Stimulated activated CD4-positive, alpha-beta T cell treated with anti-CD3 and anti-CD28 coated beads, Interleukin-1b, Interleukin-23, amount 100 ng/mL, for 4 hours (primary cell): Measurements from ENCODE around the gene KNOP1.

Experiments
- DNase-seq, 2 donors: peaks; one replicate each; pipeline ENCODE4 v3.0.0-alpha.2; 2020; ENCODE audit warnings: low read depth in 2 of 2

KNOP1 gene

DNA sequence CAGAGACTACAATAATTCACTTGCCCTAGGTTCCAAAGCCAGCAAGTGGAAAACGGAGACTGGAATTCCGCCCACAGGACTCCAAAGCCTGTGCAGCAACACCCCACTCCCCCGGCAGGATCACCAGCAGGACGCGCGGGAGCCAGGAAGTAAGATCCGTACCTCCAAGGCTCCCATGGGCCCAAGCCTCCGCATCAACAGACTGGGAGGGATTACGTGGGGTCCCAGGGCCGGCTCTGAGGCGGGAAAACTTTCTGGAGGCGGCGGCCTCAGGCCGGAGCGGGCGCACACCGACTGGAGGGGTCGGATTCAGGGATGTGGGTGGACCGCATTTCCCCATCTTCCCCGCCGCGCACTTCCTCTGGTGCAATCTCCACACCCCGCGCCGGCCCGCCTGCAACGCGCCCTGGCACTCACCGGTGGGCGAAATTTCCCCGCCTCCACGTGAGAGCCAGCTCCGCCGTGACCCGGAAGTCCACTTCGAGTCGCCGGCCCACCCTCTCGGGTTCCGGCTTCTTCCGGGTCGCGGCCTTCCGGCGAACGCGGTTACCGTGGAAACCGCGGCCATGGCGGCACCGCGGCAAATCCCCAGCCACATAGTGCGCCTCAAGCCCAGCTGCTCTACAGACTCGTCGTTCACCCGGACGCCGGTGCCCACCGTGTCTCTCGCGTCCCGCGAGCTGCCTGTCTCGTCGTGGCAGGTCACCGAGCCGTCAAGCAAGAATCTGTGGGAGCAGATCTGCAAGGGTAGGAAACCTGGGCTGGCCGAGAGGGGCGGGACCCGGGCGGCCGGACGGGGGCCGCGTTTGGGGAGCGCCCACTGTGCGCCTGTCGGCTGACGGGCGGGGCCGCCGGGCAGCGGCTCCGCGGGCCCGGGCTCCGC is at the start of gene KNOP1, which contains the start of gene IQCK:
TSS of gene KNOP1 (minus strand) at position 487 of the 883 bp plus-strand sequence. CDS start 3,192 bp downstream, outside the sequence.
TSS of gene IQCK (plus strand) at position 531 of the 883 bp plus-strand sequence. CDS start at position 567, 36 bp downstream.
- DNase-seq: peak; percentile 86 to 89

DNA sequence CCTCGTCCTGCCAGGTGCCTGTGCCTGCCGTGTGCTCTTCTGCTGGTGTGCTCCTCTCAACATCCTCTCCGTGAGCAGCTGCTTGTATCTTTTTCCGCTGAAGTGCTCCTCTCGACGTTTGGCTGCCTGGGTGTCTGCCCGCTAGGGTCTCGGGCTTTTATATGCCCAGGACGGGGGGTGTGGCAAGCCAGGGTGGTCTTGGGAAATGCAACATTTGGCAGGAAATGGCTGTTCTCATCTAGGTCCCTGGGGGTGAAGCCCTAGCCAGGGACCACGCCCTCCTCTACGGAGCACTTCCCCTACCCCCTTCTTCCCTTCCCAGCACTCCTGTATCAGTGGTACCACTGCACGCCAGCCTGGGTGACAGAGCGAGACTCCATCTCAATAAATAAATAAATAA is 49.5 kb upstream of the KNOP1 start:
- no peak for DNase-seq

- no peak for DNase-seq
Observed at GRCh38 chr16:19766988-19767387, 49.0 kb upstream of the KNOP1 start.

DNA sequence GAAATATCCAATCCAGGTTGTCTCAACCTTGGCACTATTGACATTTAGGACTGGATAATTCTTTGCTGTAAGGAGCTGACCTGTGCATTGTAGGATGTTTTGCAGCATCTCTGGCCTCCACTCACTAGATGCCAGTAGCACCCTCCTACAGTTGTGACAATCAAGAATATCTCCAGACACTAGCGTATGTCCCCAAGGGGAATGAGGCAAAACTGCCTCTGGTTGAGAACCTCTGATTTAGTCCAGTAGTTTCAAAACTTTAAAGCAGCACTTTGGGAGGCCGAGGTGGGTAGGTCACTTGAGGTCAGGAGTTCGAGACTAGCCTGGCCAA is 48.5 kb upstream of the KNOP1 start:
- no peak for DNase-seq

- no peak for DNase-seq
Observed at GRCh38 chr16:19765860-19766553, 48.0 kb upstream of the KNOP1 start.

DNA sequence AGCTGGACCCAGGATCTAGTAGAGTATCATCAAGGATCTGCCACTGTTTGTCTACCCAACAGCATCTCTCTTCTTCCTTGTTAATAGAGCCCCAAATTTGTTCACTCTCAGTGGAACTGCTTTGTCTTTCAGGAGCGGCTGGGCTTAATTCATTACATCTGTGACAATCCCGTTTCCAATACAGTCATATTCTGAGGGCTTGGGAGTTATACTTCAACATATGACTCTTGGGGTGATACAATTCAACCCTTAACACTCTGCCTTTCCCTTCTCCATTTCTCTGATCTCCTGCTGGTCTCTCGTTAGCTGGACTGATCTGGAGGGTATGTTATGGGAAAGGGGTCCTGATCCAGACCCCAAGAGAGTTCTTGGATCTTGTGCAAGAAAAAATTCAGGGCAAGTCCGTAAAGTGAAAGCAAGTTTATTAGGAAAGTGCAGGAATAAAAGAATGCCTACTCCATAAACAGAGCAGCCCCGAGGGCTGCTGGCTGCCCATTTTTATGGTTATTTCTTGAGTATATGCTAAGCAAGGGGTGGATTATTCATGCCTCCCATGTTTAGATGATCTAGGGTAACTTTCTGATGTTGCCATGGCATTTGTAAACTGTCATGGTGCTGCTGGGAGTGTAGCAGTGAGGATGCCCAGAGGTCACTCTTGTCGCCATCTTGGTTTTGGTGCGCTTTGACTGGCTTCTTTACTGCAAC is 42.5 kb upstream of the KNOP1 start:
- no peak for DNase-seq

DNA sequence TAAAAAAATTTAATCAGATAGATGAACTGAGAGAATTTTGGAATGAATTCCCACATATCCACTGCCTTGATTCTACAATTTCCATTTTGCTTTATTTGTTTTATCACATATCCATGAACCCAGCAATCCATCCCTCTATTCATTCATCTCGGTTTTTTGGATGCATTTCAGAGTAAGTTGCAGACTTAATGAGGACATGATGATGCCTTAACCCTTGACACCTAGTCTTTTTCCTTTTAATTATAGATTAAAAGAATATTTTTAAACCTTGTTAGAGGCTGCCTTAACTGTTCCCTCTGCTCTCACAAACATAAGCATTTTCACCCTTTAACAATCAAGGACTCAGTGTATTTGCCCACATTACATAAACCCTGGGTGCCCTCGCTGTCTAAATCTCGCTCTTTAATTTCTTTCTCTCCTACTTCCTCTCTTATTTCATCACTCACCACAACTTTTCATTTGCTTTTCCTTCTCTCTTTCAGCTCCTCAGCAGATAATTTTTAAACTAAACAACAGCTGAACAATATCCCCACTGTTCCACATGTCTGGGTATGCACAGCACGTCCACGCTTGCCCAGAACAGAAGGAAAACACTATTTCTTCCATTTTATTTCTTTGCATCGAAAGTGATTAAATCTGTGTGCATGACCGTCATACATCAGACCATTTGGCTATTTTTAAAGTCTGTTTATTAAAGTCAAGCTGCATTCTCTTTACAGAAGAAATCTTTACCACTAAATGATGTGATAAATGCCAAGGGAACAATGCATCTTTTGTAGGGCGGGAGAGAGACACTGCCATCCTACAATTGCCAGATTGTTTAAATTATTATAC is 40.0 kb upstream of the KNOP1 start:
- DNase-seq: no peak

- DNase-seq: no peak
Observed at GRCh38 chr16:19757026-19757425, 39.0 kb upstream of the KNOP1 start.

DNA sequence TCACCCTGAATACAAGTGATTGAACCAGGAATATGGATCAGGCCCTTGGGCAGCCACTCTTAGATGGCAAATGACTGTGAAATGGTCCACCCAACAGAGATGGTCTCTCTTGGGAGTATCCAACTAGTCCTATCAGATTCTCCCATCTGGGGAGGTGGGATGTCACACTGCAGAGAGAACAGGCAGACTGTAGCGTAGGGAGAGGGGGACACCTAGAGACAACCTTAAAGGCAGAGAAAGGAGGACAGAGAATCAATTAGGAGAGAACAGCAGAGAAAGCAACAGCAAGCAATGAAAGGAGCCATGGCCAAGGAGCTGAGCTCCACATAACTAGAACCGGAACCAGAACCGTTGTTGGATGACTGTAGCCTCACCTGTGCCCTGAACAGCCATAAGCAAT is 37.2 kb upstream of the KNOP1 start:
- DNase-seq: no peak

- no peak for DNase-seq
Observed at GRCh38 chr16:19754644-19755036, 36.6 kb upstream of the KNOP1 start.

DNA sequence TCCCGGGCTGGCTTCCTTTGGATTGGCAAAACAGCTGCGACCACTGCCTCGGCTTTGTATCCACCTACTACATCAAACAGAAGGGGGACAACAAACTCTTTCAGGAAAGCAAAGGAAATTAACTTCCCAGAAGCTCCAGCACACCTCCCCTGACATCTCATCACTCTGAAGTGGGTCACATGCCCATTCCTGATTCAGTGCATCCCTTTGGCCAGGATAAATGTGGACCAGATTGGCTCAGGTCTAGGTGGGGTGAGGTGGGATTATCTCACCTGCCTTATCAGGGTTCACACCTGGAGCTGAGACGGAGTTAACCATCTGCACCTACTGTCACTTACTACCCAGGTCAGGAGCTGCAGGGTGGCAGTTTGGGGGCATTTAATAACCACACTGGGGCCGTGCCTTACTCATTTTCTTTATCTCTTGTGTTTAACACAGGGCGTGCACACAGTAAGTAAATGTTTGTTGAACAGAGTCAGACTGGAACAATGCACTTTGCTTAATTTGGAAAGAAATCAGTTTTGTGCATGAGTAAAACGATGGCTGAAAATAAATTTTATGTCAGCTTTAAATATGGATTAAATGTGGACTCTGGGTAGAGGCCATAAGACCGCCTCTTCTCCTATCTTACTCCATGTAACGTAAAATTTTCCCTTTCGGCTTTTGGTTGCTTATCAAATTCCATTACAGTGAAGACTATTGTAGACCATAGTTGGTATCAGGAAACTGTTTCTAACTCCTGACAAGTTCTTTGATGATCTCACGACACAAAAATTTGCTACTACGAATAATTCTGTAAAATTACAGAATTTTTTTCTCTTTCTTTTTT is 36.0 kb upstream of the KNOP1 start:
- no peak for DNase-seq

DNA sequence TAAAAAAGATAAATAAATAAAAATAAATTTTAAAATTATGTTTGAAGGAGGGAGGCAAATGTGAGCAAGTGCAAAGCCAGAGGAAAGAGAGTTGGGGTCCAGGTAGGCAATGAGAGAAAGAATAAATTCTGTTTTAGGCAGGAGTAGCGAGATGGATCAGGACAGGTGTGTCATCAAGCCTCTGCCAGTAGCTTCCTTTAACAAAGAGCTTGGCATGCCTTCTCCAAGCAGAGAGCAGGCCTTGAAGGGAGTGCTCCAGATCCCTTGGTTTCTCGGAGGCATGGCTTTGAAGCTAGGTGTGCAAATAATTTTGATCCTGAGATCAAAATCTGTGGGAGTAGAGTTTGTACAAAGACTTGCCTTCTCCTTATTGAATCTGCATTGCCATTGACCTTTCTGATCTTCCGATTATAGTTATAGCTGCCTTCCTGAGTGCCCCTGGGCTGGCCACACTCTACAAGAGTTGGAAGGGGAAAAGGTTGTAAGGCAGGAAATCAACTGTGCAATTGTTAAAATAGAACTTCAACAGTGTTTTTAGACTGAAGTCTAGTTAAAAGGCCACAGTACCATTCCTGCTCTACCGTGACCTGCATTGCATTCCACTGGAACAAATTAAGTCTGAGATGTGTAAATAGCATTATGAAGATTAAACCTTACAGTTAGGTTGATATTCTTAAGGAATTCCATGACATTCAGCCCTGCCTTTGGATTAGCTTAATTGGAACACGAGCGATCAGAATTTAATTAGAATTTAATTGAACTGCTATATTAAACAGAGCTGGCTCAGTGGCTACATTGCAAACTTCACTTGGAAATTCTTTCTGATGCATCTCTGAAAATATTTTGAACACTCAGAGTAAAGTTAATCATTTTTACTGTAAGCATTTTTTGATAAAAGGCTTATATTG is 33.7 kb upstream of the KNOP1 start:
- DNase-seq: no peak

DNA sequence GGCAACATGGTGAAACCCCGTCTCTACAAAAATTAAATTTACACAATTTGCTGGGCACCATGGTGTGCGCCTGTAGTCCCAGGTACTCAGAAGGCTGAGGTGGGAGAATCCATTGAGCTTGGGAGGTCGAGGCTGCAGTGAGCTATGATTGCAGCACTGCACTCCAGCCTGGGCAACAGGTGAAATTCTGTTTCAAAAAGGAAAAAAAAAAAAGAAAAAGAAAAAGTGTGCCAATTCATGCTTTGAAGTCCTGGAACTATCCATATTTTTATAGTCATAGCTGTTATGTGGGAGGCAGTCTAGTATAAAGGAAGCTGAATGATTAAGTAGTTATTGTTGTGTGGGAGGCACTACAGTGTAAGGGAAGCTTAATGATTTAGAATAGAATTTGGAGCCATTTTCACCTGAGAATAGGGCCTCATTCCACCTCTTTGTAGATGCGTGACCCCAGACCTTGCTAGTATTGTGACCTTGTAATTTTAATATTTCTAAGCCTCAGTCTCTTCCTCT is 31.6 kb upstream of the KNOP1 start:
- DNase-seq: no peak

DNA sequence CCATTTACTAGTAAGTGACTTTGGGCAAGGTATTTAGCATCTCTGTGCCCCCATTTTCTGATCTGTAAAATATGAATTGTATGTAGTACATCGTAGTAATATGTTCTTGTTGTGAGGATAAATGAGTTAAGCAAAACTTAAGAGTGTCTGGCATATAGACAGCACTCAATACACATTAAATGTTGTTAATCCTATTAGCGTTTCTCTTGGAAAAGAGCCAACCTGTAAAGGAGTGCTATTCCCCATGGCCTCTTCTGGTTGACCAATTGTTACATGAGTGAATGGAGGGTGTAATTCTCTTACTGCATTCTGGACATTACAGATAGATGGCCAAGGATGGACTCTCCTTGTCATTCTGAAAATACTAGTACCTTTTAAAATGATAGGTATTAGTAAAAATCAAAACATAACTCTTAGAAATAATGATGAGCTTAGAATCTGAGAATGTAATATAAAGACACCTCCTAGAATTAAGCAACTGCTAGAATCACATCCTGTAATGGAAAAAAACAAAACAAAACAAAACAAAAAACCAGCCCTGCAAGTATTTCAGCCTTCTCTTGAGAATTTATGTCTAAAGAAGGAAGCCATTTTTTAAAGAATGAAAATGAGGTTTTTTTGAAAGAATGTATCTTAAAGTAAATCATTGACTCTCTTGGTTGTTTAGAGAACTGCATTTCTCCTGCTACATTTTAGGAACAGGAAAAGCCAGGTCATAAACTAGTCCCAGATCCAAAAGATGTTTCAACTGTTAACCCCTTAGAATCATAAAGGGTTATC is 30.6 kb upstream of the KNOP1 start:
- no peak for DNase-seq

- no peak for DNase-seq
Observed at GRCh38 chr16:19746561-19746960, 28.5 kb upstream of the KNOP1 start.

DNA sequence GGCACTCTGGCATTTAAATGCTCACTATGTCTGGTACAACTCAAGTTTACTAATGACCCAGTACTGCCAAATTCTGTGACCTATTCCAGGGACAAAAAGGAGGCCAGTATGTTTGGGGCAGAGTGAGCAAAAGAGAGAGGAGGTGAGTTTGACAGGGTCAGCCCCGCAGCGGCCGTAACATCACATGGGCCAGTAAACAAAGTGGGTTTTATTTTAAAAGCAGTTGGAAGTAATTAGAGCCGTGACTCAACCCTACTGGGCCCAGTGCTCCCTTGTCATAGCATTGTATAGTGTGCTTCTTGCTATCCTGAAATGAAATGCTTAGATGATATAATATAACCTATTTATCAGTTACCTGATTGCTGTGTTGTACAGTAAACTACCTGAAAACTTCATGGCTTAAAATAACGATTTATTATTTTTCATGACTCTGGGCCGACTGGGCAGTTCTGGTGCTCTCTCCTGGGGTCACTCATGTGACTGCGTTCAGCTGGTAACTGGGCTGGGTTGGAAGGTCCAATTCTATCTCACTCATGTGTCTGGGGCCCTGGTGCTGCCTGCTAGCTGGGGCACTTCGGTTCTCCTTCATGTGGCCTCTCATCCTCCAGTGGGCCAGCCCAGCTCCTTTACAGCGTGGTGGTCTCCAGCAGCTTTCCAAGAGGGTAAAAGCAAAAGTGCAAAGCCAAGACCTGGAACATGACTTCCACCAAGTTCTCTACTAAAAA is 27.4 kb upstream of the KNOP1 start:
- DNase-seq: no peak

DNA sequence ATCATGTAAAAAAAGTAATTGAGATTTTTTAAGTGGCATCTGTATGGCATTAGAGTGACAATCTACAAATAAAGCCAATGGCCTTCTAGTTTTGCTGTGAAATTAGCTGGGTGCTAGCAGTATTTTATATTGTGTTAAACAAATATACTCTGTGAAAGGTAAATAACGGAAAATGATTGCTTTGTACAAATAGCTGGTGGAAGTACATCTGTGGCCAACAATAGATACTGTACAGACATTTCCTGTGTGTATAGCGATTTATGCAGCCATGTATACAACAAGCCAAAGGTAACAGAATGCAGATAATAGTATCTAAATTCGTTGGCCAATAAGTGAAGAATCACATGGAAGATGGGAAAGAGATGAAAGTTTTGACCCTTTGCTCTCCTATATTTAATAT is 26.6 kb upstream of the KNOP1 start:
- no peak for DNase-seq

DNA sequence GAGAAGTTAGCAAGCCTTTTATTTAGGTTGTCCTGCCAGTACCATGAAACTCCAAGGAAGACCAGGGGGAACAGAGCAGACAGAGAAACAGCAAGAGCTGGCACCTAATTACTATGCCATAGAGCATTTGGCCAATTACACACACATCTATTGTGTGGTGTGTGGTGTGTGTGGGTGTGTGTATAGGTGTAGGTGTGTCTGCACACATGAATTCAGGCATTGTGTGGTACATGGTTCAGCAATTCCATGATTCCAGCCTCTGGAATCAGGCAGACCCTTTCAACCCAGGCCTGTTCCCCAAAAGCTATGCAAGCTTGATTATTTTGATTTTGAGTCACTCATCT is 25.8 kb upstream of the KNOP1 start:
- no peak for DNase-seq
